Limb (tissue), 2 donors: ENCODE results near the gene SMCO3.

Experiments
- DNase-seq, 2 donors: peaks; one replicate each; pipeline ENCODE4 v3.0.0-alpha.2; 2016; ENCODE audit errors: extremely low spot score in 2 of 2

The SMCO3 gene

GRCh38 chr12:14828892-14829291, 14.9 kb upstream of the SMCO3 start:
- no peak for DNase-seq

DNA sequence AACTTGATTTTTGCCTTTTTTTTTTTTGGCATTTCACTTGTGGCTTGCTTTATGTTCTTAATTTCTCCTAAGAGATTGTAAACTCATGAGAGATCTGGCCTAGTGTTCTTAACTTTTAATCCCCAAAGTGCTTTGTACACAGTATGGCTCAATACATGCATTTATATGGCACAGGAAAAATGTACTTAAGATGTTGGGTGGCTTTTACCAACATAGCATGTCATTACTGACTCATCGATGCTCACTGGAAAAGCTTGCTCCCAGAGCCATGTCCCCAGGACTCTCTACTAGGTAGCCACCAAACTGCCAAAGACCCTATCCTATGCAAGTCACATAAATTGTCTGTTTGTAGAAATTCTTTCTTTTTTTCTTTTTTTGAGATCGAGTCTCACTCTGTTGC, 13.1 kb upstream of the SMCO3 start:
- DNase-seq, result no peak

- no peak for DNase-seq
Measured at GRCh38 chr12:14826491-14826890, 12.5 kb upstream of the SMCO3 start.

DNA sequence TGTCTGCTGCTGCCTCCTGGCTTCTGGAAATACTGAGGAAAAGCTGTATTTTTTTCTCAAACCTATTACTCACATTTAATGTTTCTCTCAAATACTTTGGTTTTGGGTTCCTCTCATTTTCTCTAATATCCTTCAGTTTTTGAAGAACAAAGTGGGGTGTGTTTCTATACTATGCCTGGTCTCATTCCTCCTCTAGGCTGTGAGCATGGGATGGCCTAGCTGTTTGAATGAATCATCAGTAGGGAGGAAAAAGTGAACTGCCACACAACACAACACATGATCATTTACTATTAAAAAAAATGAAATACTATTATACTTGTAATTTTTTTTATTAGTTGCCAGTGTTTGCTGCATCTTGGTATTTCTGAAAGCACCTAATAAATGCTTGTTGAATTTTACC, 11.3 kb upstream of the SMCO3 start:
- no peak for DNase-seq

- DNase-seq, result no peak
Measured at GRCh38 chr12:14824012-14824634, 10.1 kb upstream of the SMCO3 start.

- no peak for DNase-seq
Measured at GRCh38 chr12:14811486-14811885, 2.5 kb downstream of the SMCO3 start.

GRCh38 chr12:14810953-14811483, 3.0 kb downstream of the SMCO3 start:
- DNase-seq, result no peak

DNA sequence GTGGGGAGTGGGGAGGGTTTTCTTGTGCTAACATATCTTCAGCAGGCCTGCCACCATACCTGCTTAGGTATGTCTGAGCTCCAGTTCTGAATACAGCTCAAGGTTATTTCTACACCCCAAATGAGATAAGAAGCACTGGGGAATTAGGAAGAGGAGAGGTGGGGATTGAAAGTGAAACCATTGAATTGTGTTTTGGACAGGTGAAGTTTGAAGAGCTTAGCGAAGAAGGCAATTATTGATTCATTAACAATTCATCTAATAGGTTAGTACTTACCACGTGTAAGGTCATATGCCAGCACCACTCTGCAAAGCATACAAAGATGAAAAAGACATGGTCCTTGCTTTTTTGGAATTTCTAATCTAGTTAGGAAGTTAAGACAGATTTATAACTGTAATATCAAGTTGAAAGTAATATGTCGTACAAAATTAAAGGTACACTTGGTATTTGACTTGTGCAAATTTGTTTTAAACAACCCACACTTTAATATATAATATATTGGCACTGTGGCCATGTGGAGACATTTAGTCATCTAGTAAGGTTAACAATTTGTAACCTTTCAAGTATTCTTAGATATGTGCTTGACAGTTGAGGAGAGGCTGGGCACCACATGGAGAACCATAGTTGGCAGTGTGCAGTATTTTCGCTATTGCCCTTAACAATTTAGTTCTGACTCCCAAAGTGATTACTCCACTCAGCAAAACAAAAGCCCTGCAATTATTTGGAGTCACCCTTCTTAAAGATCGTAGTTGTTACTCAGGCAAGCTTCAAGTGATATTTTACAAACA, 3.6 kb downstream of the SMCO3 start:
- no peak for DNase-seq

DNA sequence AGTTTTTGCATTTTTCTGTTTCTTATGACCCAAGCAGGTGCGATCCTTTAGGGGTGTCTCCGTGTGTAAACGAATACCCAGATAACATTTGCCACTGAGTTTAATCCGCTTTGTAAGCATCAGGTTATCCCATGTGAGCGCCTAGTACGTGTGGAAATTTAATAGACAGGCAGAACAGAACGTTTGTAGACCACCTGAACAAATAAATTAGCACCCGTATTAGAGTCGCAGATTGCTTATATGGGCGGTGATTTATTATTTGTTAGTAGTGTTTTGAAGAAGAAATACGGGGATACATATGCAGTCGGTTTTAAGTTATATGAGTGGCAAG, 10.2 kb downstream of the SMCO3 start:
- DNase-seq, result peak in 1 of 2 donors; percentile 28

DNA sequence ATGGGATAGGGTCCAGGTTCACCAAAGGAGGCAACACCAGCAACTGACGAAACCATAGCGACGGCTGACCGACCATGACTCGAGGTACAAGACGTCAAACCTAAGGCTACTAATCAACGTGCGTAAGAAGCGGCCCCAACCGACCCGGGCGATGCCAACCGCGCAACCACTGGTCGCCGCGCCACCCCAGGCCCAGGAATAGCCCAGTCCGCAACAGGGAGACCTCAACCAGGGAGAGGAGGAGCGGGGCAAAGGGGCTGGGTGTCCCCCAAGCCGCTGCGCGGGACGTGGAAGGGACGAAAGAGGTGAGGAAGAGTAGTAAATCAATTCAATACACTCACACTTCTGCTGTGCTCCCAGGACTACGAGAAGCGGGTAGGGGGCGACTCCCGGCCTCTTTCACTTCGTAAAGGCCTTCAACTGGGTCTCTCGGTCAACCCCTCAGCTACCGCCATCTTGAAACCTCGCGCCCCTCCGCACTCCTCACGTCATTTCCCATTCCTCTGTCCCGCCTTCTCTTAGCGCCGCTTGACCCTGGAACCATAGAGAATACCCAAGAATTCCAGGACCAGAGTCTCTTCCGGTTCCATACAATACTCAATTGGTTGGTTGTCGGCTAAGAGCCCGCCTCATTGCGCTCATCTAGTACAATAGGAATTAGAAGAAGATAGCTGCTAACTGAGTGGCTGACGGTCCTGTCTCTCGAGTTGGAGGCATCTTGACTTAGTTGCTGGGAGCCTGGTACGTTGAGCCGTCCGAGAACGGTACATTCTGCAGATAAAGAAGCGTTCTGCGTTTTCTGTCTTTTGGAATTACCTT, 10.8 kb downstream of the SMCO3 start, which contains the start of the genes C12orf60 and WBP11:
C12orf60 (plus strand) TSS at position 660 of the 819 bp plus-strand sequence. CDS start 19,266 bp downstream, outside the sequence.
WBP11 (minus strand) TSS at position 468 of the 819 bp plus-strand sequence. CDS start 2,095 bp downstream, outside the sequence.
- peak; percentile 92 to 99 for DNase-seq

- DNase-seq, result no peak
Measured at GRCh38 chr12:14802721-14803010, 11.3 kb downstream of the SMCO3 start.

DNA sequence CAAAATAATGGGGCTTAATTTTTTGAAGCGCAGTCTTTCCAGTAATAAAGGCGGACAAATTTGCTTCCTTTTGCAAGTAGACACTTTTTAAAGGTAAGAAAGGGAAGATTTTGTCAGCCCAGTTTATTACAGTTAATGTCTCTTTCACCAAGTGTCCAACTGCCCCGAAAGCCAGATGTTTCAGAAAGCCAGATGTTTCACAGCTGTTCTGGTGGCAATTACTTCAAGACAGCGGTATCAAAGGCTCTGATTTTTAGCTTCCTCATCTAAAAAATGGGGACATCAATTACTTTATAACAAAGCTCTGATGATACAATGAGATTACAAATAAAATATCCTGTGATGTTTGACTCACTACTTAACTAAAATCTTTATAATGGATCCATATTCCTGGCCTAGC, 11.7 kb downstream of the SMCO3 start:
- DNase-seq, result no peak

GRCh38 chr12:14795028-14795448, 18.9 kb downstream of the SMCO3 start:
- no peak for DNase-seq

GRCh38 chr12:14785568-14785967, 28.4 kb downstream of the SMCO3 start:
- no peak for DNase-seq

GRCh38 chr12:14784471-14784870, 29.5 kb downstream of the SMCO3 start:
- DNase-seq, result no peak

- DNase-seq, result no peak
Measured at GRCh38 chr12:14782756-14783155, 31.2 kb downstream of the SMCO3 start.

- no peak for DNase-seq
Measured at GRCh38 chr12:14781563-14781962, 32.4 kb downstream of the SMCO3 start.

DNA sequence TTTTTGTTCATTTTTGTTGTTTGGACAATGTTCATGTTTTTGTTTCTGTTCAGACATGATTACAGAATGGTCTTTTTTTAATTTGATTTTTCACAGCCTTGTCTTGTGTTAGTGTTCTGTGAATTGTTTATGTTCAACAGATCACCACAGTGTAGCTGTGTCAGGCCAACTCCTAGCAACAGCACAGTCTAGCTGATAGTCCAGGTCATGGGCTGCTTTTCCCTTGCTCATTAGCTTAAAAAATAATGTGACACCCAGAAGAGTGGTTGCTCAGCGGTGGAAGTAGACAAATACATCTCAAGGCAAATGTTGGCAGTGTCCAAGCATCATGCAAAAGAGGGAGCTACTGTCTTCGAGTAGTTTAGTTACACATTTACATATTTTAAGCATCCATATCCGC, 33.1 kb downstream of the SMCO3 start:
- no peak for DNase-seq

DNA sequence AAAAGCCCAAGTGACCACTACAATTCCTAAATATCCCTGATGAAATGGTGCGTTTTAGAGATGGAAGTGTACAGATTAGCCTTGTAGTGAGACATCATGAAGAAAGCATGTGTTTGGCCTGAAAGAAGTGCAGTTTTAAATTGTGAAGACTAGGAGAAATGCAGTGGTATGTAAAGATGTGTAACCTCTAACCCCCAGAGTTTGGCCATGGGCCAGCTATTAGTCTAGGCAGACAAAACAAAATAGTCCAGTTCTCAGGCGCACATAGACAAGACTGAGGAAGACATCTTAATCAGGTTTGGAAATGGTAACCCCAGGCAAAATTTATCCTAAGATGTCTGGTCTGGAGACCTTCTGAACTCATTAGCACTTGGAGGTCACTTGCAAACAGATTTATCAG, 34.1 kb downstream of the SMCO3 start:
- no peak for DNase-seq

GRCh38 chr12:14777271-14777670, 36.7 kb downstream of the SMCO3 start:
- no peak for DNase-seq

GRCh38 chr12:14776236-14776961, 37.6 kb downstream of the SMCO3 start:
- no peak for DNase-seq

DNA sequence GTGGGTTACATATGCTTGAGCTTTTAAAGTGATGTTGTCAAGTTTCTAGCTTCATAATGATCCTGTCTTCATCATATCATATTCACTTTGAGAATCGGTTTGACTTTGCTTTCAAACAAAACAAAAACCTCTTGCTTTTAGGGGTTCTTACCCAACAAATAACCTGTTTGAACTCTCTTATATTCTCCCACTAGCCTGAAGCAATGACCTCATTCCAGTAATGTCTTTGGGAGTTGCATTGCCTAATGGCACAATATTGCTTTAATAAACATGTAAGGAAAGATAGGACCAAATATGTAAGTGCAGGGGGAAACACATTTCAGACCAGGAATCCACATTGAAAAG, 38.4 kb downstream of the SMCO3 start:
- no peak for DNase-seq
